Esophagus squamous epithelium (tissue), 4 donors: ENCODE measurements around the gene NPB.

Source experiments
- CTCF ChIP-seq, 6 experiments: fragments of 450-650 bp in 4 of 6; fragments of 200-600 bp in 2 of 6; sonication (generic) in 2 of 6; IDR thresholded peaks; one replicate each; pipeline ENCODE4 v1.5.1; 2016 to 2019; ENCODE audit warnings: antibody characterized with exemption in 6 of 6, mild to moderate bottlenecking in 4 of 6, moderate library complexity in 4 of 6
- POLR2A ChIP-seq, 4 donors: fragments of 450-650 bp; IDR thresholded peaks; one replicate each; pipeline ENCODE4 v1.6.1; 2017; ENCODE audit warnings: antibody characterized with exemption in 4 of 4, mild to moderate bottlenecking in 4 of 4, moderate library complexity in 3 of 4

- TF ChIP-seq CTCF (IDR thresholded peaks at IDR 0.05), result peak in 1 of 6 experiments; percentile 38
- TF ChIP-seq POLR2A (IDR thresholded peaks at IDR 0.05), result peak in 2 of 4 donors; percentile 25 to 42
Measured at GRCh38 chr17:81911277-81911961, 9.4 kb downstream of the NPB start, which contains the start of gene PCYT2.
